Trophoblast cell (in vitro differentiated cells and primary cell): Measurements from ENCODE around the gene COL23A1.

Experiments
- DNase-seq, 2 donors: peaks; one replicate each; pipeline ENCODE4 v3.0.0-alpha.2; 2016
- H2AFZ ChIP-seq: 2 replicates; pipeline ENCODE4 v1.6.1; 2013; ENCODE audit warnings: low read length, moderate library complexity, mild to moderate bottlenecking; ENCODE audit not compliant: insufficient read depth, poor library complexity
- H2AK5ac ChIP-seq: 2 replicates; pipeline ENCODE4 v1.6.1; 2013; ENCODE audit warnings: mild to moderate bottlenecking, low read length
- H2BK120ac ChIP-seq: 2 replicates; pipeline ENCODE4 v1.6.1; 2013; ENCODE audit warnings: low read length, mild to moderate bottlenecking, moderate library complexity; ENCODE audit not compliant: insufficient read depth, poor library complexity
- H2BK12ac ChIP-seq: 2 replicates; pipeline ENCODE4 v1.6.1; 2013; ENCODE audit warnings: mild to moderate bottlenecking, low read length, moderate library complexity
- H2BK5ac ChIP-seq: 2 replicates; pipeline ENCODE4 v1.6.1; 2013; ENCODE audit warnings: low read length, low read depth, moderate library complexity, mild to moderate bottlenecking; ENCODE audit not compliant: poor library complexity
- H3K14ac ChIP-seq: 2 replicates; pipeline ENCODE4 v1.6.1; 2013; ENCODE audit warnings: mild to moderate bottlenecking, low read length
- H3K18ac ChIP-seq: 2 replicates; pipeline ENCODE4 v1.6.1; 2013; ENCODE audit warnings: mild to moderate bottlenecking, low read length
- H3K23ac ChIP-seq: 2 replicates; pipeline ENCODE4 v1.6.1; 2013; ENCODE audit warnings: low read length
- H3K27ac ChIP-seq: 2 replicates; pipeline ENCODE4 v1.5.1; 2013; ENCODE audit warnings: low read depth, mild to moderate bottlenecking, inconsistent platforms, low read length, moderate library complexity
- H3K27me3 ChIP-seq: 2 replicates; pipeline ENCODE4 v1.6.1; 2013; ENCODE audit warnings: inconsistent platforms, mild to moderate bottlenecking, low read length, moderate library complexity; ENCODE audit not compliant: insufficient read depth
- H3K36me3 ChIP-seq, 2 experiments: 1 replicate in 1 of 2; 2 replicates in 1 of 2; pipeline ENCODE4 v1.6.1; 2013; ENCODE audit warnings: low read length in 2 of 2, mild to moderate bottlenecking in 2 of 2, moderate library complexity in 1 of 2; ENCODE audit not compliant: insufficient read depth in 2 of 2, control insufficient read depth in 1 of 2
- H3K4ac ChIP-seq: 2 replicates; pipeline ENCODE4 v1.6.1; 2013; ENCODE audit warnings: low read depth, mild to moderate bottlenecking, low read length, moderate library complexity
- H3K4me1 ChIP-seq, 2 experiments: 1 replicate in 1 of 2; 2 replicates in 1 of 2; pipeline ENCODE4 v1.6.1; 2013; ENCODE audit warnings: low read length in 2 of 2, mild to moderate bottlenecking in 2 of 2, moderate library complexity in 1 of 2; ENCODE audit not compliant: insufficient read depth in 2 of 2, control insufficient read depth in 1 of 2
- H3K4me2 ChIP-seq: 2 replicates; pipeline ENCODE4 v1.6.1; 2013; ENCODE audit warnings: inconsistent platforms, mild to moderate bottlenecking, low read length, moderate library complexity
- H3K4me3 ChIP-seq: 2 replicates; pipeline ENCODE4 v1.5.1; 2013; ENCODE audit warnings: mild to moderate bottlenecking, low read depth, low read length, inconsistent platforms
- H3K79me1 ChIP-seq: one replicate; pipeline ENCODE4 v1.6.1; 2013; ENCODE audit warnings: low read length
- H3K79me2 ChIP-seq: 2 replicates; pipeline ENCODE4 v1.6.1; 2013; ENCODE audit warnings: low read length, mild to moderate bottlenecking; ENCODE audit not compliant: control insufficient read depth, insufficient read depth, poor library complexity
- H3K9ac ChIP-seq: 2 replicates; pipeline ENCODE4 v1.6.1; 2013; ENCODE audit warnings: mild to moderate bottlenecking, low read length
- H3K9me3 ChIP-seq: 2 replicates; pipeline ENCODE4 v1.6.1; 2013; ENCODE audit warnings: low read depth, mild to moderate bottlenecking, control low read depth, inconsistent platforms, low read length; ENCODE audit not compliant: insufficient read depth
- H4K12ac ChIP-seq: 2 replicates; pipeline ENCODE4 v1.6.1; 2013; ENCODE audit warnings: low read depth, mild to moderate bottlenecking, low read length, moderate library complexity
- H4K8ac ChIP-seq: 2 replicates; pipeline ENCODE4 v1.6.1; 2013; ENCODE audit warnings: low read depth, mild to moderate bottlenecking, low read length, moderate library complexity
- H4K91ac ChIP-seq: one replicate; pipeline ENCODE4 v1.6.1; 2013; ENCODE audit warnings: low read depth, mild to moderate bottlenecking, low read length, moderate library complexity
- WGBS: extraction: QIAGEN DNeasy Blood & Tissue Kit; methylation state at CpG from one replicate; pipeline ENCODE4 v1.1.7; 2013; ENCODE audit warnings: missing lambda C conversion rate; ENCODE audit not compliant: insufficient read length, insufficient coverage; ENCODE audit errors: extremely low coverage; 5-methylcytosine and 5-hydroxymethylcytosine counted together

COL23A1 gene

DNA sequence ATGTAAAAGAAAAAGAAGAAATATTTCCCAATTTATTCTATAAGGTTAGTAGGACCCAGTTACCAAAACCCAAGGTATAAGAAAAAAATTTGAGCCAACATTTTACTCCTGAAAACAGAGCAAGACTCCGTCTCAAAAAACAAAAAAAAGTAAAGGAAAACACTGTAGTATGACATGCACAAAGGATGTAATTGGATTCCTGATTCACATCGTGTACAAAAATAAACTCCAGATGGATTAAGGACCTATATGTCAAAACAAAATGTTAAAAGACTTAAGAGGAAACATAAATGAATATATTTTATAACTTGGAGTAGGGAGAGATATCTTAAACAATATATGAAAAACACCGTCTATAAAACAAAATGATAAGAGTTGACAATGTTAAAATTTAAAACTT is 371.4 kb downstream of the COL23A1 start:
- Histone ChIP-seq H3K27me3 (no peaks in the 10 kb centered on the region), H4K12ac (no peak overlapping the region), H2BK5ac (no peak overlapping the region), H3K9me3 (peaks cover 1% of the 10 kb centered on the region), H2BK120ac (no peak overlapping the region), H3K4ac (no peak overlapping the region), H2BK12ac (no peak overlapping the region), H3K4me2 (no peak overlapping the region), H3K4me3 (no peak overlapping the region), H3K27ac (no peak overlapping the region), H3K36me3 (peaks cover 39 to 53% of the 10 kb centered on the region in 2 experiments), H3K18ac (no peak overlapping the region), H3K4me1 (peaks cover 0 to under 1% of the 10 kb centered on the region in 2 experiments), H3K23ac (no peak overlapping the region), H3K79me1 (no peaks in the 10 kb centered on the region), H4K8ac (no peak overlapping the region), H2AK5ac (no peak overlapping the region), H2AFZ (no peak overlapping the region), H3K79me2 (no peaks in the 10 kb centered on the region), H4K91ac (no peak overlapping the region), H3K14ac (no peak overlapping the region), H3K9ac (no peak overlapping the region)
- no CpG with 5 or more reads among the region's 3 CpGs for WGBS
- no peak for DNase-seq

DNA sequence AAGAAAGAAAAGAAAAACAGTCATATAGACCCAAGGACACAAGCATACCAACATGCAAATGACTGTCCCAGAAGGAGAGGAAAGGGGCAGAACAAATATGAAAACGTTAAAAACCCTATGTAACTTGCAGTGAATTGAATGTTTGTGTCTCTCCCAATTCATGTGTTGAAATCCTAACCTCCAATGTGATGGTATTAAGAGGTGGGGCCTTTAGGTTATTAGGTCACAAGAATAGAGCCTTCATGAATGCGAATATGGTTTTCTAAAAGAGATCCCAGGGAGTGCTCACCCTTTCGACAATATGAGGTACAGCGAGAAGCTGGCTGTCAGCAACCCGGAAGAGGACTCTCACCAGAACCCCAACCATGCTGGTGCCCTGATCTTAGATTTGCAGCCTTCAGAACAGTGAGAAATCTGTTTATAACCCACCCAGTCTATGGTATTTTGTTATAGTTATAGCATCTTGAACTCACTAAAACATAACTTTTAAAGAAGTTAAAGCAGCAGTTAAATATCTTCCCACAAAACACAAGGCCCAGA is 371.9 kb downstream of the COL23A1 start:
- Histone ChIP-seq H2BK120ac (no peak overlapping the region), H3K14ac (no peak overlapping the region), H4K12ac (no peak overlapping the region), H3K27me3 (no peaks in the 10 kb centered on the region), H2AFZ (no peak overlapping the region), H2BK12ac (no peak overlapping the region), H2AK5ac (no peak overlapping the region), H2BK5ac (no peak overlapping the region), H3K18ac (no peak overlapping the region), H3K9me3 (peaks cover 1% of the 10 kb centered on the region), H3K4me1 (no peaks in the 10 kb centered on the region), H4K8ac (no peak overlapping the region), H3K4me2 (no peak overlapping the region), H3K9ac (no peak overlapping the region), H4K91ac (no peak overlapping the region), H3K27ac (no peak overlapping the region), H3K36me3 (peaks cover 42 to 57% of the 10 kb centered on the region in 2 experiments), H3K79me1 (no peaks in the 10 kb centered on the region), H3K79me2 (no peaks in the 10 kb centered on the region), H3K4ac (no peak overlapping the region), H3K23ac (no peak overlapping the region), H3K4me3 (no peak overlapping the region)
- no CpG with 5 or more reads among the region's 5 CpGs for WGBS
- DNase-seq, result peak in 1 of 2 donors; percentile 71

DNA sequence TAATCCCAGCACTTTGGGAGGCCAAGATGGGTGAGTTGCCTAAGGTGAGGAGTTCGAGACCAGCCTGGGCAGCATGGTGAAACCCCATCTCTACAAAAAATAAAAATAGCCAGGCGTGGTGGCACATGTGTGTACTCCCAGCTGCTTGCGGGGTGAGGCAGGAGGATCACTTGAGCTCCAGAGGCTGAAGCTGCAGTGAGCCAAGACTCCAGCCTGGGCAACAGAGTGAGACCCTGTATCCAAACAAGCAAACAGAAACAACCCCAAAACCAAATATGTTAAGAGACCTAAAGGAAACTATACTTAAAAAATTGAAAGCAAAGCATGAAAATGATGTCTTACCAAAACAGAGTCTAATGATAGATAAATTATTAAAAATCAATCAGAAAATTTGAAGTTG is 373.4 kb downstream of the COL23A1 start:
- DNase-seq, result no peak

DNA sequence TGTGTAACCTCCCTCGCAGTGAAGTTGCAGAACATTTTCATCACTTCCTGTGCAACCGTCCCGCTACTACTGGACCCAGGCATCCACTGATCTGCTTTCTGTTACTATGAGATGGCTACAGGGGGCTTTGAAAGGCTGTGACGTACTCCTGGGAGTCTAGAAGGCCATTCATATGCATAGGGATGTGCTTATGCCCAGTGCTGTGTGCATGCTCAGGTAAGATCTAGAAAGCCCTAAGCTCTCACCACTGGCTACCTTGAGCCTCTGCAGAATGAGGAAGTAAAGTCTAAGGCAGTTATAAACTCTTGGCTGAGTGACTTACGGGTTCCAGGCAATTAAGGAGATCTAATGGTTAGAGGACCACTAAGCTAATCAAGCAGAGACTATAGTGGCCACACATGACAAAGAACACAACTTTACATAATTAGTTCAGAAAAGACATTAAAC is 374.1 kb downstream of the COL23A1 start:
- no peak overlapping the region for H3K18ac ChIP-seq
- no peak overlapping the region for H3K4me2 ChIP-seq
- no peak overlapping the region for H3K4me3 ChIP-seq
- no peak overlapping the region for H4K8ac ChIP-seq
- peaks cover 1% of the 10 kb centered on the region for H3K9me3 ChIP-seq
- no peaks in the 10 kb centered on the region for H3K27me3 ChIP-seq
- H3K79me1 ChIP-seq, result no peaks in the 10 kb centered on the region
- H2BK120ac ChIP-seq, result no peak overlapping the region
- DNase-seq, result no peak
- no peak overlapping the region for H4K12ac ChIP-seq
- no peak overlapping the region for H3K27ac ChIP-seq
- H3K4ac ChIP-seq, result no peak overlapping the region
- no peak overlapping the region for H2BK5ac ChIP-seq
- no peak overlapping the region for H2AK5ac ChIP-seq
- H3K4me1 ChIP-seq, result peaks cover 0 to 3% of the 10 kb centered on the region in 2 experiments
- H4K91ac ChIP-seq, result no peak overlapping the region
- peak overlapping the region; percentile 37 for H3K23ac ChIP-seq
- H3K79me2 ChIP-seq, result no peaks in the 10 kb centered on the region
- no peak overlapping the region for H3K9ac ChIP-seq
- H2BK12ac ChIP-seq, result no peak overlapping the region
- no peak overlapping the region for H2AFZ ChIP-seq
- H3K14ac ChIP-seq, result no peak overlapping the region
- WGBS, result no CpG with 5 or more reads among the region's 5 CpGs
- peaks cover 52 to 61% of the 10 kb centered on the region in 2 experiments for H3K36me3 ChIP-seq

More for the DNA sequence above, 373.4 kb downstream of the COL23A1 start:
- Histone ChIP-seq H3K4me1 (peaks cover 0 to 3% of the 10 kb centered on the region in 2 experiments), H2AK5ac (no peak overlapping the region), H3K27ac (no peak overlapping the region), H3K79me2 (no peaks in the 10 kb centered on the region), H3K9me3 (peaks cover 1% of the 10 kb centered on the region), H3K27me3 (no peaks in the 10 kb centered on the region), H2BK5ac (no peak overlapping the region), H3K4ac (no peak overlapping the region), H3K9ac (no peak overlapping the region), H2BK120ac (no peak overlapping the region), H3K14ac (no peak overlapping the region), H3K4me3 (no peak overlapping the region), H4K91ac (no peak overlapping the region), H3K36me3 (peaks cover 49 to 60% of the 10 kb centered on the region in 2 experiments), H4K12ac (no peak overlapping the region), H4K8ac (no peak overlapping the region), H3K79me1 (no peaks in the 10 kb centered on the region), H2BK12ac (no peak overlapping the region), H3K18ac (no peak overlapping the region), H3K4me2 (no peak overlapping the region), H2AFZ (no peak overlapping the region), H3K23ac (no peak overlapping the region)
- no CpG with 5 or more reads among the region's 3 CpGs for WGBS
